HG03432 (cell line): ENCODE data around the gene EIF2AK2.

ENCODE experiments used
- ATAC-seq: cut with Tn5 transposase; IDR thresholded peaks from one replicate; pipeline ENCODE4 v1.9.1; 2021; ENCODE audit warnings: mild to moderate bottlenecking, moderate library complexity; ENCODE audit not compliant: unreplicated experiment

The EIF2AK2 gene

GRCh38 chr2:37105150-37105549, 51.6 kb downstream of the EIF2AK2 start:
- ATAC-seq: no peak

- ATAC-seq: no peak
Observed at GRCh38 chr2:37104178-37104577, 52.6 kb downstream of the EIF2AK2 start.

- ATAC-seq: no peak
Observed at GRCh38 chr2:37102588-37102987, 54.2 kb downstream of the EIF2AK2 start.

- ATAC-seq: no peak
Observed at GRCh38 chr2:37100054-37100453, 56.7 kb downstream of the EIF2AK2 start.

- ATAC-seq: no peak
Observed at GRCh38 chr2:37098416-37099118, 58.2 kb downstream of the EIF2AK2 start.

- no peak for ATAC-seq
Observed at GRCh38 chr2:37096568-37096967, 60.2 kb downstream of the EIF2AK2 start.

- ATAC-seq: peak; percentile 62
Observed at GRCh38 chr2:37091873-37092272, 64.9 kb downstream of the EIF2AK2 start.

- ATAC-seq: peak; percentile 82
Observed at GRCh38 chr2:37090019-37090477, 66.7 kb downstream of the EIF2AK2 start.

- no peak for ATAC-seq
Observed at GRCh38 chr2:37085731-37086147, 71.0 kb downstream of the EIF2AK2 start.

- no peak for ATAC-seq
Observed at GRCh38 chr2:37084797-37085196, 72.0 kb downstream of the EIF2AK2 start.

GRCh38 chr2:37083873-37084794, 72.6 kb downstream of the EIF2AK2 start, which contains the start of the genes GPATCH11 and HEATR5B:
GPATCH11 (plus strand) TSS chr2:37084518; CDS start chr2:37088382, 3,864 bp downstream.
HEATR5B (minus strand) TSS chr2:37084372; CDS start chr2:37083414, 958 bp downstream.
- ATAC-seq: peak; percentile 89

- no peak for ATAC-seq
Observed at GRCh38 chr2:37080689-37081088, 76.1 kb downstream of the EIF2AK2 start.

- ATAC-seq: no peak
Observed at GRCh38 chr2:37080266-37080665, 76.5 kb downstream of the EIF2AK2 start.

GRCh38 chr2:37070931-37071330, 85.8 kb downstream of the EIF2AK2 start:
- ATAC-seq: no peak

- no peak for ATAC-seq
Observed at GRCh38 chr2:37068686-37069085, 88.1 kb downstream of the EIF2AK2 start.

- ATAC-seq: no peak
Observed at GRCh38 chr2:37061776-37062175, 95.0 kb downstream of the EIF2AK2 start.

- ATAC-seq: no peak
Observed at GRCh38 chr2:37061013-37061711, 95.6 kb downstream of the EIF2AK2 start.

GRCh38 chr2:37060446-37060845, 96.3 kb downstream of the EIF2AK2 start:
- no peak for ATAC-seq

GRCh38 chr2:37059841-37060240, 96.9 kb downstream of the EIF2AK2 start:
- ATAC-seq: no peak

- no peak for ATAC-seq
Observed at GRCh38 chr2:37052600-37053332, 104.0 kb downstream of the EIF2AK2 start.
